ENCODE data around the gene LYPD4.

The LYPD4 gene

GRCh38 chr19:41851456-41851855 is 7.0 kb upstream of the LYPD4 start:
- Histone ChIP-seq H3K4me3 (ENCODE audit: low read length in 2 of 2) (no peak overlapping the region), H3K4me1 (ENCODE audit: control insufficient read depth in 2 of 2, insufficient read depth in 2 of 2, low read length in 2 of 2) (no peaks in the 10 kb centered on the region), H3K36me3 (ENCODE audit: control insufficient read depth in 2 of 2, insufficient read depth in 2 of 2, low read length in 2 of 2) (no peaks in the 10 kb centered on the region), H3K27ac (ENCODE audit: low read depth in 2 of 2, low read length in 2 of 2) (no peak overlapping the region), H3K9me3 (ENCODE audit: control insufficient read depth in 2 of 2, low read length in 2 of 2) (no peaks in the 10 kb centered on the region), H3K9ac (ENCODE audit: low read depth in 1 of 2, low read length in 2 of 2) (no peak overlapping the region), H3K27me3 (ENCODE audit: control insufficient read depth in 2 of 2, insufficient read depth in 2 of 2, low read length in 2 of 2) (peaks cover 0 to 8% of the 10 kb centered on the region in 2 donors)

DNA sequence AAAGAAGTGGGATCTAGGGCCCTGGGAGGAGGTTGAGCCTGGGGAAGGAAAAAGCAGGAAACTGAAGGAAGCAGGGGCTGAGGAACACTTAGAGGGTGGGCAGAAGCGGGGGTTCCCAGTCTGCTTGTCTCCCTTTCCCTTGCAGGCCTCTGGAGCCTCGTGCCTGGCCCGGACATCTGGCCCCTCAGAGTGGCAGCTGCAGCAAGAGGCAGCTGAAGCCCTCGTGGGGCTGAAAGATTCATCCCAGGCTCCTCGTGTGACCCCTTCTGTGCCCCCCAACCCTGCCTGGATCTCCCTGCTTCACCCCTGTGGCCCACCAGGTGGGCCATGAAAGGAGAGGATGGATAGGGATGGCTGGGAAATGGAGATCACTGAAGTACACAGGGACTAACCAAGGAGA is 5.9 kb upstream of the LYPD4 start:
- no peaks in the 10 kb centered on the region for H3K9me3 ChIP-seq (ENCODE audit: control insufficient read depth in 2 of 2, low read length in 2 of 2)
- peaks cover 0 to 8% of the 10 kb centered on the region in 2 donors for H3K27me3 ChIP-seq (ENCODE audit: control insufficient read depth in 2 of 2, insufficient read depth in 2 of 2, low read length in 2 of 2)
- no peak overlapping the region for H3K27ac ChIP-seq (ENCODE audit: low read depth in 2 of 2, low read length in 2 of 2)
- H3K36me3 ChIP-seq (ENCODE audit: control insufficient read depth in 2 of 2, insufficient read depth in 2 of 2, low read length in 2 of 2): no peaks in the 10 kb centered on the region
- H3K9ac ChIP-seq (ENCODE audit: low read depth in 1 of 2, low read length in 2 of 2): no peak overlapping the region
- H3K4me3 ChIP-seq (ENCODE audit: low read length in 2 of 2): no peak overlapping the region
- H3K4me1 ChIP-seq (ENCODE audit: control insufficient read depth in 2 of 2, insufficient read depth in 2 of 2, low read length in 2 of 2): no peaks in the 10 kb centered on the region

- Histone ChIP-seq H3K27me3 (ENCODE audit: control insufficient read depth in 2 of 2, insufficient read depth in 2 of 2, low read length in 2 of 2) (peaks cover 0 to 8% of the 10 kb centered on the region in 2 donors), H3K36me3 (ENCODE audit: control insufficient read depth in 2 of 2, insufficient read depth in 2 of 2, low read length in 2 of 2) (no peaks in the 10 kb centered on the region)
Observed at GRCh38 chr19:41849067-41849466, 4.6 kb upstream of the LYPD4 start.

GRCh38 chr19:41848666-41849065 is 4.2 kb upstream of the LYPD4 start:
- Histone ChIP-seq H3K9ac (ENCODE audit: low read depth in 1 of 2, low read length in 2 of 2) (no peak overlapping the region), H3K27ac (ENCODE audit: low read depth in 2 of 2, low read length in 2 of 2) (no peak overlapping the region), H3K27me3 (ENCODE audit: control insufficient read depth in 2 of 2, insufficient read depth in 2 of 2, low read length in 2 of 2) (peaks cover 0 to 8% of the 10 kb centered on the region in 2 donors), H3K4me1 (ENCODE audit: control insufficient read depth in 2 of 2, insufficient read depth in 2 of 2, low read length in 2 of 2) (no peaks in the 10 kb centered on the region), H3K36me3 (ENCODE audit: control insufficient read depth in 2 of 2, insufficient read depth in 2 of 2, low read length in 2 of 2) (no peaks in the 10 kb centered on the region), H3K4me3 (ENCODE audit: low read length in 2 of 2) (no peak overlapping the region), H3K9me3 (ENCODE audit: control insufficient read depth in 2 of 2, low read length in 2 of 2) (no peaks in the 10 kb centered on the region)

More at GRCh38 chr19:41849067-41849466, 4.6 kb upstream of the LYPD4 start:
- Histone ChIP-seq H3K4me1 (ENCODE audit: control insufficient read depth in 2 of 2, insufficient read depth in 2 of 2, low read length in 2 of 2) (no peaks in the 10 kb centered on the region), H3K4me3 (ENCODE audit: low read length in 2 of 2) (no peak overlapping the region), H3K9ac (ENCODE audit: low read depth in 1 of 2, low read length in 2 of 2) (no peak overlapping the region), H3K27ac (ENCODE audit: low read depth in 2 of 2, low read length in 2 of 2) (no peak overlapping the region), H3K9me3 (ENCODE audit: control insufficient read depth in 2 of 2, low read length in 2 of 2) (no peaks in the 10 kb centered on the region)

DNA sequence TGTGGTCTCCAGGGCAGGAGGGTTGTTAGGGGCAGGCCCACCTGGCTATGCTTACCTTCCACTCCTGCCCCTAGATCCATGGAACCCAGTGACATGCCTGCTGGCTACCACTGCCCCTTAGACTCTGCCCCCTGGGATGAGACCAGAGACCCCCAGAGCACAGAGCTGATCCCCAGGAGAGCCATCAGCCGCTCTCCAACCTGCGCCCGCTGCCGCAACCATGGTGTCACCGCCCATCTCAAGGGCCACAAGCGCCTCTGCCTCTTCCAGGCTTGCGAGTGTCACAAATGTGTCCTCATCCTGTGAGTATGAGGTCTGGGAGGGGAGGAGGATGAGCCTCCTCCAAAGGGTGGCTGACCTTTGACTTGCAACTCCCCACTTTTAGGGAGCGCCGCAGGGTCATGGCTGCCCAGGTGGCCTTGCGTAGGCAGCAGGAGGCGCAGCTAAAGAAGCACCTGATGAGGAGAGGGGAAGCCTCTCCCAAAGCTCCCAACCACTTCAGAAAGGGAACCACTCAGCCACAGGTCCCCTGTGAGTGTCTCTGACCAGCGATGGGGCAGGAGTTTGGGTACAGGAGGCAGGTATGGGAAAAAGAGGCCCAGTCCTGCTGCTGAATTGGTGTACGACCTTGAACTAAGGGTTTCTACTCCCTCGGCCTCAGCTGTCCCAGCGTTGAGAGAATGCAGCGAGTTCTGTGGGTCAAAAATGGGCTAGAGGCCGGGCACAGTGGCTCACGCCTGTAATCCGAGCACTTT is 3.0 kb upstream of the LYPD4 start:
- no peaks in the 10 kb centered on the region for H3K36me3 ChIP-seq (ENCODE audit: control insufficient read depth in 2 of 2, insufficient read depth in 2 of 2, low read length in 2 of 2)
- H3K9me3 ChIP-seq (ENCODE audit: control insufficient read depth in 2 of 2, low read length in 2 of 2): no peaks in the 10 kb centered on the region
- peaks cover 0 to 6% of the 10 kb centered on the region in 2 donors for H3K27me3 ChIP-seq (ENCODE audit: control insufficient read depth in 2 of 2, insufficient read depth in 2 of 2, low read length in 2 of 2)
- H3K9ac ChIP-seq (ENCODE audit: low read depth in 1 of 2, low read length in 2 of 2): no peak overlapping the region
- H3K27ac ChIP-seq (ENCODE audit: low read depth in 2 of 2, low read length in 2 of 2): no peak overlapping the region
- H3K4me1 ChIP-seq (ENCODE audit: control insufficient read depth in 2 of 2, insufficient read depth in 2 of 2, low read length in 2 of 2): no peaks in the 10 kb centered on the region
- H3K4me3 ChIP-seq (ENCODE audit: low read length in 2 of 2): no peak overlapping the region

- peaks cover 0 to 5% of the 10 kb centered on the region in 2 donors for H3K27me3 ChIP-seq (ENCODE audit: control insufficient read depth in 2 of 2, insufficient read depth in 2 of 2, low read length in 2 of 2)
- no peak overlapping the region for H3K27ac ChIP-seq (ENCODE audit: low read depth in 2 of 2, low read length in 2 of 2)
- no peak overlapping the region for H3K4me3 ChIP-seq (ENCODE audit: low read length in 2 of 2)
- H3K9me3 ChIP-seq (ENCODE audit: control insufficient read depth in 2 of 2, low read length in 2 of 2): no peaks in the 10 kb centered on the region
- H3K4me1 ChIP-seq (ENCODE audit: control insufficient read depth in 2 of 2, insufficient read depth in 2 of 2, low read length in 2 of 2): no peaks in the 10 kb centered on the region
- H3K9ac ChIP-seq (ENCODE audit: low read depth in 1 of 2, low read length in 2 of 2): no peak overlapping the region
- no peaks in the 10 kb centered on the region for H3K36me3 ChIP-seq (ENCODE audit: control insufficient read depth in 2 of 2, insufficient read depth in 2 of 2, low read length in 2 of 2)
Observed at GRCh38 chr19:41845051-41845590, 638 bp upstream of the LYPD4 start.

GRCh38 chr19:41845001-41845050 is 343 bp upstream of the LYPD4 start, which contains the start of gene DMRTC2:
TSS of gene DMRTC2 (plus strand) at chr19:41845042. CDS start at chr19:41847429, 2,387 bp downstream.
- no peaks in the 10 kb centered on the region for H3K36me3 ChIP-seq (ENCODE audit: control insufficient read depth in 2 of 2, insufficient read depth in 2 of 2, low read length in 2 of 2)
- no peak within 1 kb of the TSS for H3K27ac ChIP-seq (ENCODE audit: low read depth in 2 of 2, low read length in 2 of 2)
- no peak within 1 kb of the TSS for H3K4me3 ChIP-seq (ENCODE audit: low read length in 2 of 2)
- H3K27me3 ChIP-seq (ENCODE audit: control insufficient read depth in 2 of 2, insufficient read depth in 2 of 2, low read length in 2 of 2): peaks cover 0 to 5% of the 10 kb centered on the region in 2 donors
- H3K9me3 ChIP-seq (ENCODE audit: control insufficient read depth in 2 of 2, low read length in 2 of 2): no peaks in the 10 kb centered on the region
- no peak within 1 kb of the TSS for H3K9ac ChIP-seq (ENCODE audit: low read depth in 1 of 2, low read length in 2 of 2)
- no peaks in the 10 kb centered on the region for H3K4me1 ChIP-seq (ENCODE audit: control insufficient read depth in 2 of 2, insufficient read depth in 2 of 2, low read length in 2 of 2)

DNA sequence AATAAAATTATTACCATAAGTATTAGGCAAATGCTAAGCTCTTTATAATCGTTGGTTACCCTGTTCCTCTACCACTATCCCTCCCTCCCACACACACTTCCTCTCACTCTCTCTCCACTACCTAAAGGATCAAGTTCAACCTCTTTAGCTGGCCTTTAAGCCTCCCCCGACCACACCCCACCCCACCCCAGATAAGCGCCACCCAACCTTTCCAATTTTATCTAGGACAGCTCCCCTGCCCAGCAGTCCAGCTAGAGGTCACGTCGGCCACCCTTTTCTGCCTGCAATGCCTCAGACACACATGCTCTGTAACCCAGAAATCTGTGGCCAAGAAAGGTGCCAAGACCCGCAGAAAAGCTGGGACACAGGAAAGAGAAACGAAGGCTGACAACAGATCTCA is 1.1 kb downstream of the LYPD4 start:
- H3K36me3 ChIP-seq (ENCODE audit: control insufficient read depth in 2 of 2, insufficient read depth in 2 of 2, low read length in 2 of 2): no peaks in the 10 kb centered on the region
- no peaks in the 10 kb centered on the region for H3K9me3 ChIP-seq (ENCODE audit: control insufficient read depth in 2 of 2, low read length in 2 of 2)
- no peak overlapping the region for H3K4me3 ChIP-seq (ENCODE audit: low read length in 2 of 2)
- no peaks in the 10 kb centered on the region for H3K4me1 ChIP-seq (ENCODE audit: control insufficient read depth in 2 of 2, insufficient read depth in 2 of 2, low read length in 2 of 2)
- H3K9ac ChIP-seq (ENCODE audit: low read depth in 1 of 2, low read length in 2 of 2): no peak overlapping the region
- no peak overlapping the region for H3K27ac ChIP-seq (ENCODE audit: low read depth in 2 of 2, low read length in 2 of 2)
- H3K27me3 ChIP-seq (ENCODE audit: control insufficient read depth in 2 of 2, insufficient read depth in 2 of 2, low read length in 2 of 2): peaks cover 0 to 5% of the 10 kb centered on the region in 2 donors

DNA sequence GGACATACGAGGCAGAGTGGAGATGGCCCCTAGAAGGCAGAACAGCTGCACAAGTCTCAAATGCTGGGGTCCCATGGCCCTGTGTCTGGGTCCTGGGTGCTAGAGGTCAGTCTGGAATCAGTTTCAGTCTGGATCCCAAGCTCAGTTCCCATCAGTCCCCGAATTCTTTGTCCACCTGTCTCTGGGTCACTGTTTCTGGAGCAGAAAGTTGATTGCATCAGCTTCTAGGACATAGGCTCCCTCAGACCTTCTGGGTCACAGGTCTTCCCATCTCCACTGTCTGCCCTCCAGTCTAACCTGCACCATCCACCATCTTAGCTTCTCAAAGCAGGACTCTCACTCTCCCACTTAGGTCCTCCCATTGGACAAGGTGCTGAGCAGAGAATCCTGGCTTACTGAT is 5.3 kb downstream of the LYPD4 start:
- no peak overlapping the region for H3K9ac ChIP-seq (ENCODE audit: low read depth in 1 of 2, low read length in 2 of 2)
- no peak overlapping the region for H3K4me3 ChIP-seq (ENCODE audit: low read length in 2 of 2)
- H3K27me3 ChIP-seq (ENCODE audit: control insufficient read depth in 2 of 2, insufficient read depth in 2 of 2, low read length in 2 of 2): peaks cover 7 to 12% of the 10 kb centered on the region in 2 donors
- no peak overlapping the region for H3K27ac ChIP-seq (ENCODE audit: low read depth in 2 of 2, low read length in 2 of 2)
- no peaks in the 10 kb centered on the region for H3K36me3 ChIP-seq (ENCODE audit: control insufficient read depth in 2 of 2, insufficient read depth in 2 of 2, low read length in 2 of 2)
- H3K4me1 ChIP-seq (ENCODE audit: control insufficient read depth in 2 of 2, insufficient read depth in 2 of 2, low read length in 2 of 2): no peaks in the 10 kb centered on the region
- H3K9me3 ChIP-seq (ENCODE audit: control insufficient read depth in 2 of 2, low read length in 2 of 2): no peaks in the 10 kb centered on the region

DNA sequence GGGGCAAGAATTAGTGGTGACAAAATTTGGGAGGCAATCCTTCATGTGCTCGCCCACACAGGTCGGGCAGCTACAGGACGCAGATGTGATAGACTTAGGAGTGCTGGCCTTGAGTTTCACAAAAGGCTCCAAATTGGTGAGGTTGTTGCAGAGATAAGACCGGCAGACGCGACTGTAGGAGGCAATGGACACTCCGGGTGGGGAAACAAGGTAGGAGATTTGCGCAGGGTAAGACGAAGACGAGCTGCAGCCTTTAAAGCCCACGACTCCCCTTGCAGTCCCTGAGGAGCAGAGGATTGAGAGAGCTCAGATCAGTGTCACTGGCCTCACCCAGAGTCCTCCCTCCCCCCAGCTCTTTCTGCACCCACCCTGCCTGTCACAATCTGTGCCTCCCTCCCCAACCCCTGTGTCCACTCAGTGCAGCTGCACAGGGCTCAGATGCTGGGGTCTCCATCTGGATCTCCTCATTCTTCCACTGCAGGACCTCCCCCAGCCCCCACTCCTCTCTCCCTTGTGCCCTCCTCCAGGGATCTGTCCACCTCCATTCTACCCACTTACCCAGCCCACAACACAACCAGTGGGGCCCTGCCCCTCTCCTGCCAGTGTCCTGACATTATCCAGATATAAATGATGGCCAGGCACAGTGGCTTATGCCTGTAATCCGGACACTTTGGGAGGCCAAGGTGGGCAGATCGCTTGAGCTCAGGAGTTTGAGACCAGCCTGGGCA is 6.3 kb downstream of the LYPD4 start:
- Histone ChIP-seq H3K9ac (ENCODE audit: low read depth in 1 of 2, low read length in 2 of 2) (no peak overlapping the region), H3K9me3 (ENCODE audit: control insufficient read depth in 2 of 2, low read length in 2 of 2) (no peaks in the 10 kb centered on the region), H3K36me3 (ENCODE audit: control insufficient read depth in 2 of 2, insufficient read depth in 2 of 2, low read length in 2 of 2) (no peaks in the 10 kb centered on the region), H3K4me3 (ENCODE audit: low read length in 2 of 2) (no peak overlapping the region), H3K4me1 (ENCODE audit: control insufficient read depth in 2 of 2, insufficient read depth in 2 of 2, low read length in 2 of 2) (no peaks in the 10 kb centered on the region), H3K27ac (ENCODE audit: low read depth in 2 of 2, low read length in 2 of 2) (no peak overlapping the region), H3K27me3 (ENCODE audit: control insufficient read depth in 2 of 2, insufficient read depth in 2 of 2, low read length in 2 of 2) (peaks cover 7 to 12% of the 10 kb centered on the region in 2 donors)
